ENCODE data around the gene MRPL41.

Gene MRPL41

DNA sequence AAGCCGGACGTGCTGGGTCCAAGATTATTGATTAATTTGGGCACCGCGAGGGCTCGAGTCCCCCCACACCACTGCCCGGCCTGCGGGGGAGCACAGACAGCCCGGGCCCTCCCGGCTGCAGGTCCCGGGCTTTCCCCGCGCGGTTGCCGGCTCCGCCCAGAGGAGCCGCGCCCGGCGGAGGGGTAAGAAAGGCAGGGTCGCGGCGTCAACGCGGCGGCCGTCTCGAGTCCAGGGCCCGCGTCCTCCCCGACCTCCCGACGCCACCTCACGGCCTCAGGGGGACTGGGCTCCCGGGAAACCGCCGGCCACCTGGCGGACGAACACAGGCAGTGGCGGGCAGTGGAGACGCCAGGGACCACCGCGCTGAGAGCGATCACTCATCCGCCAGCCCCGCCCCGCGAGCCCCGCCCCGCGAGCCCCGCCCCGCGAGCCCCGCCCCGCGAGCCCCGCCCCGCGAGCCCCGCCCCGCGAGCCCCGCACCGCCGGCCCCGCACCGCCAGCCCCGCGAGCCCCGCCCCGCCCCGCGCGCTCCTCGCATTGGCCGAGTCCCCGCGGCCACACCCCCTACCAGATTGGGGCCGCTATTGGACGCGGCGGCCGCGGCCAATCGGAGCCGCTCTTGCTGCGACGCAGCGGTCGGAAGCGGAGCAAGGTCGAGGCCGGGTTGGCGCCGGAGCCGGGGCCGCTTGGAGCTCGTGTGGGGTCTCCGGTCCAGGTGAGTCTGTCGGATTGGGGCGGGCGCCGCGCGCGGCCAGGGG lies at the start of gene MRPL41:
Gene MRPL41 (plus strand): TSS at position 616 of the 758 bp plus-strand sequence. CDS start 203 bp downstream, outside the sequence.
- peaks cover 2% of the 10 kb centered on the region for H3K4me1 ChIP-seq (ENCODE audit: insufficient read depth, insufficient read length)
- TF ChIP-seq ZNF274 (IDR thresholded peaks at IDR 0.05; ENCODE audit: low read depth, low read length) (no peak), YY1 (IDR thresholded peaks at IDR 0.05; ENCODE audit: insufficient read depth, insufficient read length) (no peak), SUZ12 (IDR thresholded peaks at IDR 0.05; ENCODE audit: extremely low read depth, insufficient read depth, insufficient read length) (no peak)
- peak within 1 kb of the TSS; percentile 97 for H3K4me3 ChIP-seq (ENCODE audit: insufficient read length, low read depth)
- H3K36me3 ChIP-seq (ENCODE audit: insufficient read depth, insufficient read length, low read length): peaks cover 41% of the 10 kb centered on the region
- peak within 1 kb of the TSS; percentile 97 for H3K9ac ChIP-seq (ENCODE audit: insufficient read length, low read depth)
- DNase-seq (ENCODE audit: low read depth, low spot score): peak; percentile 88
- no peaks in the 10 kb centered on the region for H3K27me3 ChIP-seq (ENCODE audit: insufficient read depth, insufficient read length)
- H3K9me3 ChIP-seq (ENCODE audit: insufficient read depth, low read length): peaks cover 6% of the 10 kb centered on the region; the same call in 1 of the 2 replicates

GRCh38 chr9:137502008-137502911 lies 49.4 kb upstream of the MRPL41 start:
- Histone ChIP-seq H3K9me3 (ENCODE audit: insufficient read depth, low read length) (no peaks in the 10 kb centered on the region; the same call in 1 of the 2 replicates), H3K9ac (ENCODE audit: insufficient read length, low read depth) (no peak overlapping the region), H3K4me1 (ENCODE audit: insufficient read depth, insufficient read length) (peaks cover 8% of the 10 kb centered on the region), H3K36me3 (ENCODE audit: insufficient read depth, insufficient read length, low read length) (no peaks in the 10 kb centered on the region), H3K27me3 (ENCODE audit: insufficient read depth, insufficient read length) (peaks cover 3% of the 10 kb centered on the region), H3K4me3 (ENCODE audit: insufficient read length, low read depth) (no peak overlapping the region)
- no peak for DNase-seq (ENCODE audit: low read depth, low spot score)
- TF ChIP-seq YY1 (IDR thresholded peaks at IDR 0.05; ENCODE audit: insufficient read depth, insufficient read length) (no peak), SUZ12 (IDR thresholded peaks at IDR 0.05; ENCODE audit: extremely low read depth, insufficient read depth, insufficient read length) (no peak), ZNF274 (IDR thresholded peaks at IDR 0.05; ENCODE audit: low read depth, low read length) (no peak)

DNA sequence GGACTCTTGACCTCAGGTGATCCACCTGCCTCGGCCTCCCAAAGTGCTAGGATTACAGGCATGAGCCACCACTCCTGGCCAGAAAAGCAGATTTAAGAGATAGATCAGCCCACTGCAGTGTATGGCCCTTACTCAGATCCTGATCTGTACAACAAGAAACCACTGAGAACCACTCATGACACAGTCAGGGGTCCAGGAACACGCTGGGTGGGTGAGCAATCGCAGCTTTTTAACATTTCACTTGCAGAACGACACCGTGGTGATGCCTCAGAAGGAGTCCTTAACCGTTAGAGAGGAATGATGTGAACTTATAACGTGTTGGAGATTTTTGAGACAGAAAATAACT lies 47.3 kb upstream of the MRPL41 start:
- H3K4me1 ChIP-seq (ENCODE audit: insufficient read depth, insufficient read length): peaks cover 8% of the 10 kb centered on the region
- no peaks in the 10 kb centered on the region; the same call in 1 of the 2 replicates for H3K9me3 ChIP-seq (ENCODE audit: insufficient read depth, low read length)
- peaks cover 3% of the 10 kb centered on the region for H3K27me3 ChIP-seq (ENCODE audit: insufficient read depth, insufficient read length)
- no peaks in the 10 kb centered on the region for H3K36me3 ChIP-seq (ENCODE audit: insufficient read depth, insufficient read length, low read length)
- no peak overlapping the region for H3K4me3 ChIP-seq (ENCODE audit: insufficient read length, low read depth)
- DNase-seq (ENCODE audit: low read depth, low spot score): no peak
- no peak for TF ChIP-seq ZNF274 (IDR thresholded peaks at IDR 0.05; ENCODE audit: low read depth, low read length)
- no peak overlapping the region for H3K9ac ChIP-seq (ENCODE audit: insufficient read length, low read depth)

DNA sequence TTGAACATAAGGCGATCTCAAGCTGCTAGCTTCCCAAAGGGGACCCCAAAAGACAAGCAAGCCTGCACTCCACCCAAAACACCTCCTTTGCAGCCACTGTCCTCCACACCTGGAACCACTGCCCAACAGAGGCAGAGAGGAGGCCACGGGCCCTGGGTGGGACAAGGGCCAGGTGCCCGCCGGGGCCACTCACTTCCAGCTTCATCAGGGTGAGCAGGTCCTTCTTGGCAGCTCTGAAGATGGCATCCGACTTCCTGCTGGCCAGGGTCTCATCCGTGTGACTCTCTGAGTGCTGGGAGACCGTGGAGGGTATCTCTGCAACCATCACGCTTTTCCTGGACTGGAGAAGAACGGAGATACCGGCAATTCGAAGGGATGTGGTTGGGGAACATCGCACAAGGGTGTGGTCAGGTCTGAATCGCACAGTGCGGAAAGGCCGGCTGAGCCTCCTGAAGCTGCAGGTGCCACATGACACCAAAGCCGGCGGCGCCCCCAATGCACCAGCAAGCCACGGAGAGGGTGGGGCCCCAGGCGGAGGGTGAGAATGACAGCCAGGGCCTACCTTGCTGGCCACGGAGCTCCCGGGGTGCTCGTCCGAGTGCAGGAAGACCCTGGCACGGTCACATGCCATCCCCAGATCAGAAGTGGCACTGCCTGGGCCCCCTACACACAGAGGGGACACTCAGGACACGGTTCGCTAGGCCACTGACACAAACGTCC lies 46.1 kb upstream of the MRPL41 start:
- peaks cover 2% of the 10 kb centered on the region for H3K27me3 ChIP-seq (ENCODE audit: insufficient read depth, insufficient read length)
- no peaks in the 10 kb centered on the region; the same call in 1 of the 2 replicates for H3K9me3 ChIP-seq (ENCODE audit: insufficient read depth, low read length)
- no peak for TF ChIP-seq ZNF274 (IDR thresholded peaks at IDR 0.05; ENCODE audit: low read depth, low read length)
- TF ChIP-seq YY1 (IDR thresholded peaks at IDR 0.05; ENCODE audit: insufficient read depth, insufficient read length): no peak
- no peak for TF ChIP-seq SUZ12 (IDR thresholded peaks at IDR 0.05; ENCODE audit: extremely low read depth, insufficient read depth, insufficient read length)
- no peak for DNase-seq (ENCODE audit: low read depth, low spot score)
- peaks cover 8% of the 10 kb centered on the region for H3K4me1 ChIP-seq (ENCODE audit: insufficient read depth, insufficient read length)
- no peak overlapping the region for H3K9ac ChIP-seq (ENCODE audit: insufficient read length, low read depth)
- no peaks in the 10 kb centered on the region for H3K36me3 ChIP-seq (ENCODE audit: insufficient read depth, insufficient read length, low read length)
- H3K4me3 ChIP-seq (ENCODE audit: insufficient read length, low read depth): no peak overlapping the region

GRCh38 chr9:137506274-137506673 lies 45.4 kb upstream of the MRPL41 start:
- Histone ChIP-seq H3K9ac (ENCODE audit: insufficient read length, low read depth) (no peak overlapping the region), H3K4me3 (ENCODE audit: insufficient read length, low read depth) (no peak overlapping the region), H3K4me1 (ENCODE audit: insufficient read depth, insufficient read length) (peaks cover 4% of the 10 kb centered on the region), H3K36me3 (ENCODE audit: insufficient read depth, insufficient read length, low read length) (no peaks in the 10 kb centered on the region), H3K27me3 (ENCODE audit: insufficient read depth, insufficient read length) (no peaks in the 10 kb centered on the region), H3K9me3 (ENCODE audit: insufficient read depth, low read length) (no peaks in the 10 kb centered on the region; the same call in 1 of the 2 replicates)
- TF ChIP-seq ZNF274 (IDR thresholded peaks at IDR 0.05; ENCODE audit: low read depth, low read length): no peak
- no peak for TF ChIP-seq YY1 (IDR thresholded peaks at IDR 0.05; ENCODE audit: insufficient read depth, insufficient read length)
- TF ChIP-seq SUZ12 (IDR thresholded peaks at IDR 0.05; ENCODE audit: extremely low read depth, insufficient read depth, insufficient read length): no peak
- DNase-seq (ENCODE audit: low read depth, low spot score): no peak

DNA sequence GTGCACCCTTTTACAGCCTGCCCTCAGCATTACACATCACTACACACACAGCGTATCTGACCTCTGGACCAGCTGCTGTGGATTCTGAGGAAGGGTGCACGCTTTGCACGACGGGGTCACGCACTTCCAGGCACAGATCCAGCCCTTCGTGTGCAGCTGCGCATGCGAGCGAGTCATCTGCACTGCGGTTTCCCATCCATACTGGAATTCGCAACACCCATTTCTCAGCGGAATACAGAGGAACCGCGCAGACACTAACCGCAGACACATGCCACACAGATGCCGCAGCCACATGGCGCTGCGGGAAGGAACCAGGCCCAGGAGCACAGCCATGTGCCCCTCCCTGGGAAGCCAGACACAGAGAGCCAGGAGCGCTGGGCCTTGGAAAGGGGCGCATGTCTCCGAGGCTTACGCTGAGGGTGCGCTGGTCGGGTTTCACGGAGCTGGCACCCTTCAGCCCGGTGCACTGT lies 44.9 kb upstream of the MRPL41 start:
- Histone ChIP-seq H3K27me3 (ENCODE audit: insufficient read depth, insufficient read length) (no peaks in the 10 kb centered on the region), H3K36me3 (ENCODE audit: insufficient read depth, insufficient read length, low read length) (no peaks in the 10 kb centered on the region), H3K9ac (ENCODE audit: insufficient read length, low read depth) (no peak overlapping the region), H3K4me1 (ENCODE audit: insufficient read depth, insufficient read length) (peaks cover 3% of the 10 kb centered on the region), H3K9me3 (ENCODE audit: insufficient read depth, low read length) (no peaks in the 10 kb centered on the region; the same call in 1 of the 2 replicates), H3K4me3 (ENCODE audit: insufficient read length, low read depth) (no peak overlapping the region)
- no peak for TF ChIP-seq SUZ12 (IDR thresholded peaks at IDR 0.05; ENCODE audit: extremely low read depth, insufficient read depth, insufficient read length)
- no peak for TF ChIP-seq YY1 (IDR thresholded peaks at IDR 0.05; ENCODE audit: insufficient read depth, insufficient read length)
- TF ChIP-seq ZNF274 (IDR thresholded peaks at IDR 0.05; ENCODE audit: low read depth, low read length): no peak
- no peak for DNase-seq (ENCODE audit: low read depth, low spot score)
